ENCODE data around the gene GRHL1.
"Not testable (repeated sequence)": the region's sequence is repeated elsewhere in the genome, so short reads cannot be mapped to it uniquely, and the experiment has no call there.

Gene GRHL1

DNA sequence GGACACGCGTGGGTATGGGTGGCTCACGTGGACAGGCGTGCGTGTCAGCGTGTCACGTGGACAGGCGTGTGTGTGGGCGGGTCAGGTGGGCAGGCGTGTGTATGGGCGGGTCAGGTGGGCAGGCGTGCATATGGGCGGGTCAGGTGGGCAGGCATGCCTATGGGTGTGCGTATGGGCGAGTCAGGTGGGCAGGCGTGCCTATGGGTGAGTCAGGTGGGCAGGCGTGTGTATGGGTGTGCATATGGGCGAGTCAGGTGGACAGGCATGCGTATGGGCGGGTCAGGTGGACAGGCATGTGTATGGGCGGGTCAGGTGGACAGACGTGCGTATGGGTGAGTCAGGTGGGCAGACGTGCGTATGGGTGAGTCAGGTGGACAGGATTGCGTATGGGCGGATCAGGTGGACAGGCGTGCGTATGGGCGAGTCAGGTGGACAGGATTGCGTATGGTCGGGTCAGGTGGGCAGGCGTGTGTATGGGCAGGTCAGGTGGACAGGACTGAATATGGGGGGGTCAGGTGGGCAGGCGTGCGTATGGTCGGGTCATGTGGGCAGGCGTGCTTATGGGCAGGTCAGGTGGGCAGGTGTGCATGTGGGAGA lies 61.0 kb downstream of the GRHL1 start:
- DNase-seq = not testable (repeated sequence)

DNA sequence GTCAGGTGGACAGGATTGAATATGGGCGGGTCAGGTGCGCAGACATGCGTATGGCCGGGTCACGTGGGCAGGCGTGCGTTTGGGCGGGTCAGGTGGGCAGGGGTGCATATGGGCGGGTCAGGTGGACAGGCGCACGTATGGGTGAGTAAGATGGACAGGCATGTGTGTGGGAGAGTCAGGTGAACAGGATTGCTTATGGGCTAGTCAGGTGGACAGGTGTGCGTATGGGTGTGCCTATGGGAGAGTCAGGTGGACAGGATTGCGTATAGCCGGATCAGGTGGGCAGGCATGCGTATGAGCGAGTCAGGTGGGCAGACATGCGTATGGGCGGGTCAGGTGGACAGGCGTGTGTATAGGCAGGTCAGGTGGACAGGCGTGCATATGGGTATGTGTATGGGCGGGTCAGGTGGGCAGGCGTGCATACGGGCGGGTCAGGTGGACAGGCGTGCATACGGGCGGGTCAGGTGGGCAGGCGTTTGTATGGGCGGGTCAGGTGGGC lies 61.5 kb downstream of the GRHL1 start:
- DNase-seq = no peak

DNA sequence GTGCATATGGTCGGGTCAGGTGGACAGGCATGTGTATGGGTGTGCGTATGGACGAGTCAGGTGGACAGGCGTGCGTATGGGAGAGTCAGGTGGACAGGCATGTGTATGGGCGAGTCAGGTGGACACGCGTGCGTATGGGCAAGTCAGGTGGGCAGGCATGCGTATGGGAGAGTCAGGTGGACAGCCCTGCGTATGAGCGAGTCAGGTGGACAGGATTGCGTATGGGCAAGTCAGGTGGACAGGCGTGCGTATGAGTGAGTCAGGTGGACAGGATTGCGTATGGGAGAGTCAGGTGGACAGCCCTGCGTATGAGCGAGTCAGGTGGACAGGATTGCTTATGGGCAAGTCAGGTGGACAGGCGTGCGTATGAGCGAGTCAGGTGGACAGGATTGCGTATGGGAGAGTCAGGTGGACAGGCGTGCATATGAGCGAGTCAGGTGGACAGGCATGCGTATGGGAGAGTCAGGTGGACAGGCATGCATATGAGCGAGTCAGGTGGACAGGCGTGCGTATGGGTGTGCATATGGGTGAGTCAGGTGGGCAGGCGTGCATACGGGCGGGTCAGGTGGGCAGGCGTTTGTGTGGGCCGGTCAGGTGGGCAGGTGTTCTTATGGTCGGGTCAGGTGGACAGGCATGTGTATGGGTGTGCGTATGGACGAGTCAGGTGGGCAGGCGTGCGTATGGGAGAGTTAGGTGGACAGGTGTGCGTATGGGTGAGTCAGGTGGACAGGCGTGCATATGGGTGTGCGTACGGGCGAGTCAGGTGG lies 62.3 kb downstream of the GRHL1 start:
- not testable (repeated sequence) for DNase-seq

GRCh38 chr2:10014418-10015190 lies 63.1 kb downstream of the GRHL1 start:
- DNase-seq = no peak

- not testable (repeated sequence) for DNase-seq
These were observed 64.0 kb downstream of the GRHL1 start for GRCh38 chr2:10015376-10015989.

GRCh38 chr2:10016001-10016801 lies 64.7 kb downstream of the GRHL1 start:
- DNase-seq = no peak

- DNase-seq = no peak
These were observed 65.3 kb downstream of the GRHL1 start for GRCh38 chr2:10016802-10017258.

- no peak for DNase-seq
These were observed 65.9 kb downstream of the GRHL1 start for GRCh38 chr2:10017313-10017941.

DNA sequence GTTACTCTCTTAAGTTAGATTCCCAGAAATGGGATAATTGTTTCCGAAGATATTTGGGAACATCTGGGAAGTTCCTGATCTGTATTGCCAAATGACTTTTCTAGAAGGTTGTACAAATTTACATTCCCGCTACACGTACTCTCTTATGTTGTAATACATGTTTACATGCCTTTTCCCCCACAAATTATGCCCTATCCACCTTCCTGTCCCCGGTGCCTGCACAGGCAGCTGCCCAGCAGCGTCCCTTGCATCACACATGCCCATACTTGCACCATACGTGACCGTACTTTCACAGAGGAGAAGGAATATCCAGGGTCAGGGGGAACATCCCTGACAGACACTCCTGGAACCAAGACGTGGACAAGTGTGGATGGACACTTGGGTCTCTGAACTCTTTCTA lies 67.7 kb downstream of the GRHL1 start:
- DNase-seq = no peak

- DNase-seq = no peak
These were observed 68.3 kb downstream of the GRHL1 start for GRCh38 chr2:10019602-10020400.

DNA sequence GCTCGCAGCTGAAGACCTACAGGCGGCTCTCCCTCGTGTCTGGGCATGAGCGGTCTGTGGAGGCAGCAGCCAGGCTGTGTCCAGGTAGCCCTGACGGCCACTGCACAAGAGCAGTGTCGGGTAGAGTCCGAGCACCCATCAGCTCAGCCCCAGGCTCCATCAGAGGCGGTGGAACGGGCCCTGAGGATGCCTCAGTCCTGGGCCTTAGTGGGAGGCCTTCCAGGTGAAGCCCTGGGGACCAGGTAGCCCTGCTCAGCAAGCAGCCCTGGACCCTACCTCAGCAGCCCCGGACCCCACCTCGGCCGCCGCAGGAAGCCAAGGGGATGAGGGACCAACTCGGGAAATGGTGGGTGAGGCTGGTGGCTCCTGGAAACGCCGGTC lies 70.5 kb downstream of the GRHL1 start:
- no peak for DNase-seq

DNA sequence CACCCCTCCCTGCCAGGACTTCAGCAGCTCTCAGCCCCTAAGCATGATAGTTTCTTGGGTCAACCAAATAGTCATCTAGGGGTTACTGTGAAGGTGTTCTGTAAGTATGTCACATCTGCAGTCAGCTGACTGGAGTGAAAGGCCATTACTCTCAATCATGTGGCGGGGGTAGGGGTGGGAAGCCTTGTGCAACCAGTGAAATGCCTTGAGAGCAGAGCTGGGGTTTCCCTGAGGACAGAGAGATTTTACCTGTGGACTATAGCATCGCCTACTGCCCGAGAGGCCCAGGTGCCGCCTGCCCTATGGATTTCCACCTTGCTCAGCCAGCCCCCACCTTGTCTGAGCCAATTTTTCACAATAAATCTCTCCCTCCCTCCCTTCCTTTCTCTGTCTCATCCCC lies 71.0 kb downstream of the GRHL1 start:
- no peak for DNase-seq

DNA sequence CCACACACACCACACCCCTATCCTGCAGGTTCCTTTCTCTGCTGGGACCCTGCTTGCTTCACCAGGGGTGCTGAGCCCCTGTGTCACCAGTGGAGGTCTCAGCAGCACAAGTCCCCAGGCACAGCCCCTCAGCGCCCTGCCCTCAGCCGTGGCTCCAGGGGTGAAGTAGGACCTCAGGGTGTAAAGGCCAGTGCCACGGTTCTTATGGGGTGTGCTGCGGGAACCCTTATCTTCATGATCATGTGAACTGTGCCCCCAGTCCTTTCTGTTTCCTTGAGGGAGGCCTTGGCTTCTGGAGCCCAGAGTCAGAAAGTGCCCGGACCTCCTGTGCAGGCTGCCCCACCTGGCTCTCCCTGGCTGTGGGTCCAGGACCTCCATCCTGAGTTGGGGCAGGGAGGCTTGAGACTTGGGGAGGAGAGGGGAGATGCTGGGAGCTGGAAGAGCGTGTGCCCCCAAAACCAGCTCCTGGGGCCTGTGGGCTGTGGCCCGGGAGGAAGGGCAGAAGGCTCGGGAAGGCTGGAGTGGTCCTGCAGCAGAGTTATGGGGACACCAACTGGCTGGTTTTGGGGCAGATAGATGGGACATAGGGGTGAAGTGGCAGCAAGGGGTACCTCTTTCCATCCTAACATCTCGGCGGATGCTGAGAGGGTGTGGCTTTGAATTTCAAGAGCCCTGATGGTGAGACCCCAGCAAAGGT lies 71.6 kb downstream of the GRHL1 start:
- no peak for DNase-seq

DNA sequence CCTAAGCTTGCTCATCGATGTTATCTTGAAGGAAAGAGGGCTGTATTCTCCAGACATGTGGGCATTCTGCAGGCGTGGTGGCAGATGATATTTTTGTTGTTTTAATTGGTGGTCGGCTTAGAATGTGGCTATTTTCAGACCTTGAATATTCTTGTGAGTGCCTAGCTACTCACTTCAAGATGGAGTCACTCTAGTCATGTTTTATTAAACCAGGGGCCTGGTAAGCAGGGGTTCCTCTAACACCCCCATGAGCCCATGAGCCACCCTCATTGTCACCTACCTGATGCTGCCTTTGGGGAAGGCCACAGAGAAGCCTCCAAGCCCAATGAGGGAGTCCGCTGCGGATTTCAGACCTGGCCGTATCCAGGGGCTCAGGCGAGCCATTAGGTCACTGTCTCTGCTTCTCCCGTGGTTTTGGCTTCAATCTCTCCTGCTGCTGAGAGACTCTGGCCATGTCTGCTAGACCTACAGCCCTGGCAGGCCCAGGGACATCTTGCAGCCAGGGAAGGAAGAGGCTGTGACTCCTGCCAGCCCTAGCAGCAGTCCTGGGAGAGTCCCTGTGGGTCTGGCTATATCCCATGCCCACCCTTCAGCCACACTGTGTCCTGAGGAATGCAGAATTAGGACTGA lies 75.6 kb downstream of the GRHL1 start:
- no peak for DNase-seq

DNA sequence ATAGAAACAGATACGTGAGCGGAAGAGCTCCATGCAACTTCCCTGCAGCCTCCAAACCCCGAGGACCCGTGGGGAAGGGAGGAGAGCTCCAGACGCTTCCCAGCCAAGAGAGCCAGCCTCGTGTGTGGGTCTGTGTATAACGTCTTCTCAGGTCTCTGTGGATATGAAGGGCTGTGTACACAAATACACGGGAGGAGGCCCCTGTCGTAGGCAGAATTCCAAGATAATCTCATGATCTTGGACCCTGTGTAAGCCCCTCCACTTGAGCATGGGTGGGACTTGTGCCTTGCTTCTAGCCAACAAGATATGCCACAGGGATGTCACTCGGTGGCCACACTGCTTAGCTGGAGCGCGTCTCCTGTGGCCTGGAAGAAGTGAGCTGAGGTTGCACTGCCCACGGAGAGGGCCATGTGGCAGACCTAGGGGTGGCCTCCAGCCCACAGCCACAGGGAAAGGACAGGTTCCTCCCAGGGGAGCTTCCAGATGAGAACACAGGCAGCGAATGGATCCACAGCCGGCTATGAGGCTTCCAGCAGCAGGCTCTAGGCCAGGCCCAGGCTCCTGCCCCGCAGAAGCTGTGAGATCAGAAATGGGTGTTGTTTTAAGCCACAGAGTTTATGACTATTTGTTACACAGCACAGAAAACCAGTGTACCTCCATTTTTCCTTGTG lies 76.3 kb downstream of the GRHL1 start:
- no peak for DNase-seq

DNA sequence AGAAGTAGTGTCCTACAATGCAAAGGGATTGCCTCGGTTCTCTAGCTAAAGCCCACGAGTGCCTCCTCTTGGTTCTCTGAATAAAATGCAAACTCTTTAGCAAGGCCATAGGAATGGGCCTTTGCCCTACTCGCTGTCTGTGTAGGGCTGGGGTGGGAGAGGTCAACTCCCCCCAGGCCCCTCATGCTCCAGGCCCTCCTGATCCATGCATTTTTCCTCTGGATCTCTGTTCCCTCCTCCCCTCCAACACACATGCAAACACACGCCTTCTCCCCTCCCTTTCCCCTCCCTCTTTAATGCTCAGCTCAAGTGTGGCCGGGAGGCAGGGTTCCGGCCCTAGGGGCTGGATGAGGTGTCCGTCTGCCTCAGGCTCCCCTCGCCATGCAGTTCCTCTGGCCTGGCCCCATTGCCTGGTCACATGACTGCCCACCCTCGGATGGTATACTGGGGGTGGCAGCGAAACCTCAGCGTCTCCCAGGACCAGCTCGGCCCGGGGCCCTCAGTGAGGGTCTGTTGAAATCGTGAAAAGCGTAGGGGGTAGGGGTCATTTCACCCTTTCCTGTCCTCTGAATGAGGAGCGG lies 77.0 kb downstream of the GRHL1 start:
- DNase-seq = no peak

DNA sequence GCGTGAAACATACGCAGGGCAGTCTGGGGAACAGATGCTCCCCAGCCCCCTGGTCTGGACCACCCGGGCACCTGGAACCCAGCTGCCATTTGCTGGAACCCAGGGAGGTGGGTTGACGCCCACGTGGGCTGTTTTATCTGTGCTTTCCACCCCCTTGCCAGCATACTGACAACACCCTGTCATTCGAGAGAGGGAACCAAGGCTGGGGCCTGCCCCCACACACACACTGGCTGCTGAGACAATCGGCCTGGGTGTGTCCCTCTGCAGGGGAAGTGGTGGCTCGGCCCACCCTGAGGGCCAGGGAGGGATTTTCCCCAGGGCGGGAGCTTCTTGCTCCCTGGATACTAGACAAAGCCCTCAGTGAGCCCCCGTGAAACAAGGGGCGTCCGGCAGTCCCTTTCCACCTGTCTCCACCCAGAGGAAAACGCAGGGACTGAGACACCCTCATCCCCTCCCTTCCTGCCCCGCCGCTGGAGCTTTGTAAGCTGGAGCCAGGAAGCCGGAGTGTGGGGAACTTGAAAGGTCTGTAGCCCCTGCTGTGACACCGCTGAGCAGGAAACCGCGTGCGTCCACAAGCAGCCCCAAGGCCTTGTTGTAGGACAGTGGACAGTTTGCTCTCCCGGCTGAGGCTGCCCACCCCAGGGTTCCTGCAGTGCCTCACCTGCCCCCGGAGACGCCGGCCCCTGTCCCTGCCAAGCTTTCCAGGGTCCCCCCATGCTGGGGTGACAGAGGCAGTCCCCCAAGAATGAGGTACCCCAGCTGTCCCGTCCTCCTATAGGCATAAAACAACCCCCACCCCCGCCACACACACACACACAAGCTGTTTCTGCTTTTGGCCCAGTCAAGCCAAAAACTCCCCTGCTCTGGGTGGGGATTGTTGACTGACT lies 77.7 kb downstream of the GRHL1 start:
- DNase-seq = peak; percentile 34

GRCh38 chr2:10029875-10030223 lies 78.4 kb downstream of the GRHL1 start:
- no peak for DNase-seq
